Measurements from ENCODE around the gene SLC44A1. TPM values are rescaled to one million over a fixed set of nuclear protein-coding genes. Genes with fewer than 3 reads are reported as not detected.

The SLC44A1 gene
- total RNA-seq, 4 donors from 2014 or later: 39.3 to 94.1 (median 58.3) TPM

DNA sequence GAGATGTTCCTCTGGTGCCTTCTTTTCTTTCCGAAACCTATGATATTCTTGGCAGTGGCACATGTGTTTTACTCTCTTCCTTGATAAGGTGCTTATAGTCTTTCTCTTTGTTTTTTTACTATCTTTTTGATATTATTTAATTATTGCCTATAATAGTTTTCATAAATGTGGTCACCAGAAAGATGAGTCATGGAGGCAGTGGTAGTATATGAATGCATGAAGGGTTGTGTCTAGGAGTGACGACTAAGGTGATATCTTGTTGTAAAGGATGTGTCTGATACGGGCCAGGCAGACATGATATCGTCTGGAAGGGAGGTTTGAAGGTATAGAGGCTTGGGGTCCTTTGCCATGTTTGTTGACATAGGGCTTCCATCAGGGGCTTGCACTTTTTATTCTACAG, 36.8 kb downstream of the SLC44A1 start:
- Histone ChIP-seq H3K27me3 (no peaks in the 10 kb centered on the region), H3K36me3 (no peaks in the 10 kb centered on the region), H3K4me1 (peaks cover 0 to 40% (median 6%) of the 10 kb centered on the region in 4 donors), H3K9me3 (no peaks in the 10 kb centered on the region), H3K4me3 (no peak overlapping the region), H3K27ac (peak overlapping the region in 1 of 4 donors; percentile 38)
- intact Hi-C loops (cut with DNase I; ENCODE audit: low total_unique reads): no loop called here
- in situ Hi-C loops (cut with MboI; ENCODE audit: low pct_ligation_motif_present in 1 of 4, low pct_unique_long_range_greater_than_20kb in 1 of 4, low sequenced_read_pairs in 3 of 4): no loop called here
- DNase-seq: no peak
- TF ChIP-seq, protein P1, sequence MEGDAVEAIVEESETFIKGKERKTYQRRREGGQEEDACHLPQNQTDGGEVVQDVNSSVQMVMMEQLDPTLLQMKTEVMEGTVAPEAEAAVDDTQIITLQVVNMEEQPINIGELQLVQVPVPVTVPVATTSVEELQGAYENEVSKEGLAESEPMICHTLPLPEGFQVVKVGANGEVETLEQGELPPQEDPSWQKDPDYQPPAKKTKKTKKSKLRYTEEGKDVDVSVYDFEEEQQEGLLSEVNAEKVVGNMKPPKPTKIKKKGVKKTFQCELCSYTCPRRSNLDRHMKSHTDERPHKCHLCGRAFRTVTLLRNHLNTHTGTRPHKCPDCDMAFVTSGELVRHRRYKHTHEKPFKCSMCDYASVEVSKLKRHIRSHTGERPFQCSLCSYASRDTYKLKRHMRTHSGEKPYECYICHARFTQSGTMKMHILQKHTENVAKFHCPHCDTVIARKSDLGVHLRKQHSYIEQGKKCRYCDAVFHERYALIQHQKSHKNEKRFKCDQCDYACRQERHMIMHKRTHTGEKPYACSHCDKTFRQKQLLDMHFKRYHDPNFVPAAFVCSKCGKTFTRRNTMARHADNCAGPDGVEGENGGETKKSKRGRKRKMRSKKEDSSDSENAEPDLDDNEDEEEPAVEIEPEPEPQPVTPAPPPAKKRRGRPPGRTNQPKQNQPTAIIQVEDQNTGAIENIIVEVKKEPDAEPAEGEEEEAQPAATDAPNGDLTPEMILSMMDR (IDR thresholded peaks at IDR 0.05): no peak
- TF ChIP-seq EP300 (IDR thresholded peaks at IDR 0.05; ENCODE audit: low read depth) (no peak), POLR2A (IDR thresholded peaks at IDR 0.05) (no peak)
- 94 to 96% methylated on average over 4 of the region's 4 CpGs for WGBS, 2 donors (ENCODE audit: low coverage in 1 of 2)

- Histone ChIP-seq H3K4me1 (peaks cover 0 to 45% (median 7%) of the 10 kb centered on the region in 4 donors), H3K4me3 (no peak overlapping the region), H3K27ac (peak overlapping the region in 2 of 4 donors; percentile 38 to 52), H3K27me3 (no peaks in the 10 kb centered on the region), H3K36me3 (no peaks in the 10 kb centered on the region), H3K9me3 (no peaks in the 10 kb centered on the region)
- TF ChIP-seq, protein P1 (IDR thresholded peaks at IDR 0.05): no peak
- TF ChIP-seq EP300 (IDR thresholded peaks at IDR 0.05; ENCODE audit: low read depth): no peak
- no peak for TF ChIP-seq POLR2AphosphoS5 (IDR thresholded peaks at IDR 0.05)
- TF ChIP-seq POLR2A (IDR thresholded peaks at IDR 0.05): no peak
- DNase-seq: no peak
- intact Hi-C loops (cut with DNase I; ENCODE audit: low total_unique reads): no loop called here
- 80 to 93% methylated on average over 1 of the region's 1 CpG for WGBS, 2 donors (ENCODE audit: low coverage in 1 of 2)
- in situ Hi-C loops (cut with MboI; ENCODE audit: low pct_ligation_motif_present in 1 of 4, low pct_unique_long_range_greater_than_20kb in 1 of 4, low sequenced_read_pairs in 3 of 4): no loop called here
These were observed 37.5 kb downstream of the SLC44A1 start for GRCh38 chr9:105281926-105282325.

DNA sequence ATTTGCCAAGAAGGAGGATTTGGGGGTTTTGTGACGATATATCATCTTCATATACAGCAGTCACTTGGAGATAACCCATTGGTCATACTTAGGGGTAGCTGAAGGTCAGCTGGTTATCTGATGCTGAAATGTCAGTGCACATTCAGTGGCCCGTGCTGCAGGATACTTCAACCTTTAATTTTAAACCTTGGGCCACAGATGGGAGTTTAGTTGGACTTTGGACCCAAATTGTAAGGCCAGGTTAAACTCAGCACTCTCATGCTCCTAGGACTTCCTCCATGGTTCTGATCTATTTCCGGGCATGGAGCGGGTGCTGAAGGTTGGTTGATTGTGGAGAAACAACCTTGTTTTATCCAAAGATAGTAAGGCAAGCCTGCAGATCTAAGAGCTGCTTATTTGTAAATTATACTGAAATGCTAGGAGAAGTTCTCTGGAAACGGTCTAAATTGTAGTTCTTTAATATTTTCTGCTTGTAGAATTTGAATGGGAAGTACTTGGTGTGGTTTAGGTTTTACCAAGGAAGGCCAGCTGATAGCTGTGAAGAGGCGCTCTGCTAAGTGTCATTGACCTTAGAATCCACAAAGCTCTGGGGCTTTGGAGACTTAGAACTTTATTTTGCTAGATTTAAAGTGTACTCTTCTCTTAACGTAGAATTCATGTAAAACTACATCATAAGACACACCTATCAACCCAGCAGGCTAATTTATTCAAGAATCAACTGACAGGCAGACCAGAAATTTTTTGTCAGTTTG, 38.6 kb downstream of the SLC44A1 start:
- TF ChIP-seq POLR2AphosphoS5 (IDR thresholded peaks at IDR 0.05): peak in 1 of 3 donors; percentile 44
- TF ChIP-seq EP300 (IDR thresholded peaks at IDR 0.05; ENCODE audit: low read depth): no peak
- no peak for TF ChIP-seq POLR2A (IDR thresholded peaks at IDR 0.05)
- no peaks in the 10 kb centered on the region for H3K27me3 ChIP-seq
- in situ Hi-C loops (cut with MboI; ENCODE audit: low pct_ligation_motif_present in 1 of 4, low pct_unique_long_range_greater_than_20kb in 1 of 4, low sequenced_read_pairs in 3 of 4) (no loop called here), intact Hi-C loops (cut with DNase I; ENCODE audit: low total_unique reads) (no loop called here)
- no peaks in the 10 kb centered on the region for H3K36me3 ChIP-seq
- no peaks in the 10 kb centered on the region for H3K9me3 ChIP-seq
- H3K4me3 ChIP-seq: no peak overlapping the region
- peak overlapping the region; percentile 3 to 52 (median 27) for H3K27ac ChIP-seq
- WGBS, 2 donors (ENCODE audit: low coverage in 1 of 2): 59 to 80% methylated on average over 2 to 7 of the region's 7 CpGs
- H3K4me1 ChIP-seq: peaks cover 0 to 56% (median 9%) of the 10 kb centered on the region in 4 donors
- no peak for DNase-seq

- 60 to 89% methylated on average over 1 of the region's 1 CpG for WGBS, 2 donors (ENCODE audit: low coverage in 1 of 2)
- TF ChIP-seq, protein P1 (IDR thresholded peaks at IDR 0.05): no peak
- TF ChIP-seq EP300 (IDR thresholded peaks at IDR 0.05; ENCODE audit: low read depth) (no peak), POLR2A (IDR thresholded peaks at IDR 0.05) (no peak), POLR2AphosphoS5 (IDR thresholded peaks at IDR 0.05) (no peak)
- Histone ChIP-seq H3K9me3 (no peaks in the 10 kb centered on the region), H3K27me3 (no peaks in the 10 kb centered on the region), H3K36me3 (no peaks in the 10 kb centered on the region), H3K4me1 (peaks cover 0 to 56% (median 9%) of the 10 kb centered on the region in 4 donors), H3K27ac (peak overlapping the region in 1 of 4 donors; percentile 52), H3K4me3 (no peak overlapping the region)
- in situ Hi-C loops (cut with MboI; ENCODE audit: low pct_ligation_motif_present in 1 of 4, low pct_unique_long_range_greater_than_20kb in 1 of 4, low sequenced_read_pairs in 3 of 4) (no loop called here), intact Hi-C loops (cut with DNase I; ENCODE audit: low total_unique reads) (no loop called here)
- no peak for DNase-seq
These were observed 39.3 kb downstream of the SLC44A1 start for GRCh38 chr9:105283795-105284194.
